SK-N-SH treated with all-trans-retinoic acid at 6 μM for 48 hours (cell line): ENCODE measurements around the gene ANAPC4.

Experiments used
- ATAC-seq: fragments of 200-7000 bp; cut with Tn5 transposase; 3 replicates; pipeline ENCODE4 v1.9.1; 2020; ENCODE audit warnings: mild to moderate bottlenecking, moderate library complexity
- BACH2 ChIP-seq: fragments of 250-450 bp; sonication (Bioruptor Pico); IDR thresholded peaks from 2 replicates; pipeline ENCODE4 v1.9.0; 2021; ENCODE audit warnings: mild to moderate bottlenecking, borderline replicate concordance
- CSDC2 ChIP-seq: fragments of 250-450 bp; sonication (Bioruptor Pico); IDR thresholded peaks from 2 replicates; pipeline ENCODE4 v1.5.0; 2020; ENCODE audit warnings: mild to moderate bottlenecking, moderate library complexity
- CSRNP3 ChIP-seq: fragments of 250-450 bp; sonication (Bioruptor Pico); IDR thresholded peaks from 2 replicates; pipeline ENCODE4 v1.5.1; 2021; ENCODE audit warnings: mild to moderate bottlenecking, moderate library complexity
- ESRRG ChIP-seq: fragments of 250-450 bp; sonication (Bioruptor Pico); IDR thresholded peaks from 2 replicates; pipeline ENCODE4 v1.6.1; 2021; ENCODE audit warnings: mild to moderate bottlenecking
- GLIS3 ChIP-seq: fragments of 250-450 bp; sonication (Bioruptor Pico); IDR thresholded peaks from 2 replicates; pipeline ENCODE4 v1.5.0; 2020; ENCODE audit warnings: mild to moderate bottlenecking, moderate library complexity
- ISL1 ChIP-seq: fragments of 250-450 bp; sonication (Bioruptor Pico); IDR thresholded peaks from 2 replicates; pipeline ENCODE4 v2.1.2; 2022; ENCODE audit warnings: mild to moderate bottlenecking, moderate library complexity
- OSR1 ChIP-seq: fragments of 250-450 bp; sonication (Bioruptor Pico); IDR thresholded peaks from 2 replicates; pipeline ENCODE4 v1.8.0; 2022; ENCODE audit warnings: moderate library complexity, mild to moderate bottlenecking, inconsistent platforms
- PATZ1 ChIP-seq: fragments of 250-450 bp; sonication (Bioruptor Pico); IDR thresholded peaks from 2 replicates; pipeline ENCODE4 v1.8.0; 2020; ENCODE audit warnings: mild to moderate bottlenecking, moderate library complexity, borderline replicate concordance
- RARB ChIP-seq: fragments of 250-450 bp; sonication (Bioruptor Pico); IDR thresholded peaks from 2 replicates; pipeline ENCODE4 v1.8.0; 2021; ENCODE audit warnings: mild to moderate bottlenecking, moderate library complexity
- SNAI2 ChIP-seq: fragments of 250-450 bp; sonication (Bioruptor Pico); IDR thresholded peaks from 2 replicates; pipeline ENCODE4 v1.5.0; 2020; ENCODE audit warnings: mild to moderate bottlenecking, moderate library complexity
- TCF4 ChIP-seq: fragments of 250-450 bp; sonication (Bioruptor Pico); IDR thresholded peaks from 2 replicates; pipeline ENCODE4 v1.8.0; 2021; ENCODE audit warnings: mild to moderate bottlenecking, moderate library complexity, borderline replicate concordance
- TOX ChIP-seq: fragments of 250-450 bp; sonication (Bioruptor Pico); IDR thresholded peaks from 2 replicates; pipeline ENCODE4 v1.8.0; 2021; ENCODE audit warnings: mild to moderate bottlenecking, moderate library complexity, borderline replicate concordance
- TSHZ2 ChIP-seq: fragments of 250-450 bp; sonication (Bioruptor Pico); IDR thresholded peaks from 2 replicates; pipeline ENCODE4 v1.5.0; 2020; ENCODE audit warnings: mild to moderate bottlenecking, moderate library complexity
- ZC3H10 ChIP-seq: fragments of 250-450 bp; sonication (Bioruptor Pico); IDR thresholded peaks from 2 replicates; pipeline ENCODE4 v1.5.1; 2021; ENCODE audit warnings: mild to moderate bottlenecking, moderate library complexity
- ZNF565 ChIP-seq: fragments of 450-650 bp; formaldehyde crosslinking; conservative IDR thresholded peaks from 2 replicates; pipeline ENCODE4 v1.5.0; 2020; ENCODE audit warnings: low read depth, mild to moderate bottlenecking, moderate library complexity
- ZNF70 ChIP-seq: fragments of 450-650 bp; formaldehyde crosslinking; IDR thresholded peaks from 2 replicates; pipeline ENCODE4 v1.5.0; 2020; ENCODE audit warnings: mild to moderate bottlenecking, moderate library complexity
- ZNF8 ChIP-seq: fragments of 450-650 bp; formaldehyde crosslinking; IDR thresholded peaks from 2 replicates; pipeline ENCODE4 v1.5.0; 2020; ENCODE audit warnings: mild to moderate bottlenecking, moderate library complexity
- TF ChIP-seq, protein P1 (sequence below): fragments of 250-450 bp; sonication (Bioruptor Pico); IDR thresholded peaks from 2 replicates; pipeline ENCODE4 v1.8.0; 2021; ENCODE audit warnings: low read depth, mild to moderate bottlenecking, moderate library complexity, borderline replicate concordance
- TF ChIP-seq, protein P2 (sequence below): fragments of 250-450 bp; sonication (Bioruptor Pico); IDR thresholded peaks from 2 replicates; pipeline ENCODE4 v1.5.1; 2020; ENCODE audit warnings: low read depth, mild to moderate bottlenecking, moderate library complexity

The ANAPC4 gene

GRCh38 chr4:25343671-25344070 lies 33.4 kb upstream of the ANAPC4 start:
- no peak for ATAC-seq
- no peak for TF ChIP-seq TSHZ2 (CRISPR knock-in tag)
- TF ChIP-seq TOX (CRISPR knock-in tag): no peak
- no peak for TF ChIP-seq ZNF70 (CRISPR knock-in tag)
- TF ChIP-seq SNAI2: no peak
- no peak for TF ChIP-seq CSRNP3
- no peak for TF ChIP-seq BACH2 (CRISPR knock-in tag)
- no peak for TF ChIP-seq ESRRG
- no peak for TF ChIP-seq ZNF8
- no peak for TF ChIP-seq PATZ1 (CRISPR knock-in tag)
- TF ChIP-seq CSDC2 (CRISPR knock-in tag): no peak
- TF ChIP-seq RARB: no peak
- TF ChIP-seq, protein P1, sequence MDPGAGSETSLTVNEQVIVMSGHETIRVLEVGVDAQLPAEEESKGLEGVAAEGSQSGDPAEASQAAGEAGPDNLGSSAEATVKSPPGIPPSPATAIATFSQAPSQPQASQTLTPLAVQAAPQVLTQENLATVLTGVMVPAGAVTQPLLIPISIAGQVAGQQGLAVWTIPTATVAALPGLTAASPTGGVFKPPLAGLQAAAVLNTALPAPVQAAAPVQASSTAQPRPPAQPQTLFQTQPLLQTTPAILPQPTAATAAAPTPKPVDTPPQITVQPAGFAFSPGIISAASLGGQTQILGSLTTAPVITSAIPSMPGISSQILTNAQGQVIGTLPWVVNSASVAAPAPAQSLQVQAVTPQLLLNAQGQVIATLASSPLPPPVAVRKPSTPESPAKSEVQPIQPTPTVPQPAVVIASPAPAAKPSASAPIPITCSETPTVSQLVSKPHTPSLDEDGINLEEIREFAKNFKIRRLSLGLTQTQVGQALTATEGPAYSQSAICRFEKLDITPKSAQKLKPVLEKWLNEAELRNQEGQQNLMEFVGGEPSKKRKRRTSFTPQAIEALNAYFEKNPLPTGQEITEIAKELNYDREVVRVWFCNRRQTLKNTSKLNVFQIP (CRISPR knock-in tag): no peak
- TF ChIP-seq TCF4 (CRISPR knock-in tag): no peak
- TF ChIP-seq, protein P2, sequence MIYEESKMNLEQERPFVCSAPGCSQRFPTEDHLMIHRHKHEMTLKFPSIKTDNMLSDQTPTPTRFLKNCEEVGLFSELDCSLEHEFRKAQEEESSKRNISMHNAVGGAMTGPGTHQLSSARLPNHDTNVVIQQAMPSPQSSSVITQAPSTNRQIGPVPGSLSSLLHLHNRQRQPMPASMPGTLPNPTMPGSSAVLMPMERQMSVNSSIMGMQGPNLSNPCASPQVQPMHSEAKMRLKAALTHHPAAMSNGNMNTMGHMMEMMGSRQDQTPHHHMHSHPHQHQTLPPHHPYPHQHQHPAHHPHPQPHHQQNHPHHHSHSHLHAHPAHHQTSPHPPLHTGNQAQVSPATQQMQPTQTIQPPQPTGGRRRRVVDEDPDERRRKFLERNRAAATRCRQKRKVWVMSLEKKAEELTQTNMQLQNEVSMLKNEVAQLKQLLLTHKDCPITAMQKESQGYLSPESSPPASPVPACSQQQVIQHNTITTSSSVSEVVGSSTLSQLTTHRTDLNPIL (CRISPR knock-in tag): no peak
- no peak for TF ChIP-seq ZNF565
- TF ChIP-seq GLIS3 (CRISPR knock-in tag): no peak
- TF ChIP-seq OSR1 (CRISPR knock-in tag): no peak

DNA sequence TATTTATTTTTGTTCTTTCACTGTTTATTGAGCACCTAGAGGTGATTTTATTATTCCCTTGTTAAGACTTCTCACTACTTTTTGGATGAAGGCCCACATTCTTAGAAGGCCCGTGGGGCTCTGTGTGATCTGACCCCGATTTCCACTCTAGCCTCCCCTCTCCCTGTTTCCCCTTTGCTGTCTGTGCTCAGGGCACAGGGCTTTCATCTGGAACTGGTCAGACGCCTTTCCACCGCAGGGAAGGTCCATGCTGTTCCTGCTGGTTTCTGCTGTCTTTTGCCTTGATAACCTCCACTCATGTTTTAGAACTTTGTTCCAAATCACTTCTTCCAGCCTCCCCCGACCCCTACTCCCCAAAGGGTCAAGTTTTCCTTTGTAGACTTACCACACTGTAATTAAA lies 31.3 kb upstream of the ANAPC4 start:
- TF ChIP-seq, protein P2 (CRISPR knock-in tag): no peak
- TF ChIP-seq, protein P1 (CRISPR knock-in tag): no peak
- TF ChIP-seq ZC3H10 (CRISPR knock-in tag): no peak
- no peak for TF ChIP-seq CSDC2 (CRISPR knock-in tag)
- no peak for TF ChIP-seq ISL1 (CRISPR knock-in tag)
- TF ChIP-seq ZNF70 (CRISPR knock-in tag): no peak
- no peak for TF ChIP-seq TOX (CRISPR knock-in tag)
- TF ChIP-seq ZNF8: no peak
- no peak for TF ChIP-seq TSHZ2 (CRISPR knock-in tag)
- TF ChIP-seq ZNF565: no peak
- TF ChIP-seq PATZ1 (CRISPR knock-in tag): no peak
- TF ChIP-seq OSR1 (CRISPR knock-in tag): no peak
- no peak for TF ChIP-seq RARB
- TF ChIP-seq TCF4 (CRISPR knock-in tag): no peak
- TF ChIP-seq CSRNP3: no peak
- no peak for ATAC-seq
